OCI-LY7 (cell line): ENCODE data around the gene SPACA7. TPM values are rescaled to one million over a fixed set of nuclear protein-coding genes. Genes with fewer than 3 reads are reported as not detected.
A peak's percentile ranks its signal among the peaks of the same experiment; 100 is the strongest.

Source experiments
- Bru-seq: library from RNA; stranded (reverse); fragments of 400-500 nt; gene quantifications from one replicate; lab custom pipeline; 2021; lab: Mats Ljungman, UMichigan
- BruChase-seq, 2 experiments: library from RNA; stranded (reverse); fragments of 400-500 nt; gene quantifications; one replicate each; lab custom pipeline; 2021; lab: Mats Ljungman, UMichigan
- BruUV-seq: library from RNA; stranded (reverse); fragments of 400-500 nt; replicated peaks from 2 replicates; lab custom pipeline; 2021; lab: Mats Ljungman, UMichigan
- CTCF ChIA-PET: fragments of 300-600 bp; sonication (Branson Sonifier 250); formaldehyde crosslinking; loops from one replicate; lab custom pipeline; 2022; ENCODE audit warnings: antibody characterized with exemption; ENCODE audit not compliant: unreplicated experiment; lab: Charles Lee
- POLR2A ChIA-PET: fragments of 300-600 bp; sonication (Branson Sonifier 250); formaldehyde crosslinking; loops from one replicate; lab custom pipeline; 2022; ENCODE audit warnings: antibody characterized with exemption; lab: Charles Lee
- DNase-seq: peaks from one replicate; pipeline ENCODE4 v3.0.0-alpha.2; 2015; ENCODE audit warnings: low spot score
- H2AFZ ChIP-seq: fragments of 200-600 bp; sonication (generic), shearing (Covaris generic); 2 replicates; pipeline ENCODE4 v1.6.1; 2014; ENCODE audit warnings: mild to moderate bottlenecking, antibody characterized with exemption, low read length, moderate library complexity
- H3K27ac ChIP-seq: fragments of 200-600 bp; sonication (generic); 2 replicates; pipeline ENCODE4 v1.5.1; 2014; ENCODE audit warnings: mixed run types, low read depth, mild to moderate bottlenecking, moderate library complexity, low read length, inconsistent platforms; ENCODE audit not compliant: poor library complexity, severe bottlenecking
- H3K36me3 ChIP-seq: fragments of 200-600 bp; sonication (generic); 2 replicates; pipeline ENCODE4 v1.6.1; 2014; ENCODE audit warnings: mild to moderate bottlenecking, antibody characterized with exemption, low read length, moderate library complexity, mixed read lengths; ENCODE audit not compliant: insufficient read depth
- H3K4me1 ChIP-seq: fragments of 200-600 bp; sonication (generic); 2 replicates; pipeline ENCODE4 v1.5.1; 2014; ENCODE audit warnings: mild to moderate bottlenecking, low read length; ENCODE audit not compliant: insufficient read depth, poor library complexity, severe bottlenecking
- H3K4me2 ChIP-seq: fragments of 200-600 bp; sonication (generic); 2 replicates; pipeline ENCODE4 v1.6.1; 2014; ENCODE audit warnings: mild to moderate bottlenecking, low read length
- H3K4me3 ChIP-seq: fragments of 200-600 bp; sonication (generic); 2 replicates; pipeline ENCODE4 v1.5.1; 2014; ENCODE audit warnings: mild to moderate bottlenecking, low read depth, low read length; ENCODE audit not compliant: poor library complexity, severe bottlenecking
- H3K79me2 ChIP-seq: fragments of 200-600 bp; sonication (generic); 2 replicates; pipeline ENCODE4 v1.6.1; 2016; ENCODE audit warnings: low read depth, mild to moderate bottlenecking, low read length, moderate library complexity, mixed read lengths; ENCODE audit not compliant: insufficient read depth
- H3K9me2 ChIP-seq: fragments of 200-600 bp; sonication (generic); 2 replicates; pipeline ENCODE4 v1.6.1; 2016; ENCODE audit warnings: mild to moderate bottlenecking, low read length, mixed read lengths; ENCODE audit not compliant: insufficient read depth
- H3K9me3 ChIP-seq: fragments of 200-600 bp; sonication (generic); 2 replicates; pipeline ENCODE4 v1.6.1; 2014; ENCODE audit warnings: mild to moderate bottlenecking, mixed run types, low read length, mixed read lengths
- H4K20me1 ChIP-seq: fragments of 200-600 bp; sonication (generic); 2 replicates; pipeline ENCODE4 v1.6.1; 2014; ENCODE audit warnings: mild to moderate bottlenecking, antibody characterized with exemption, low read length, moderate library complexity, mixed read lengths; ENCODE audit not compliant: insufficient read depth
- EZH2phosphoT487 ChIP-seq: fragments of 200-600 bp; sonication (generic); IDR thresholded peaks from 2 replicates; pipeline ENCODE4 v1.6.1; 2018; ENCODE audit warnings: low read depth, borderline replicate concordance, mild to moderate bottlenecking, mixed run types, antibody characterized with exemption, low read length, moderate library complexity, mixed read lengths
- intact Hi-C: fragments of 100-400 bp; cut with micrococcal nuclease; formaldehyde crosslinking; loops from one replicate; pipeline ENCODE4 v1.10.0; 2022; ENCODE audit not compliant: unreplicated experiment
- long read RNA-seq: library from polyadenylated mRNA; stranded (forward); transcript quantifications from one replicate; pipeline ENCODE4 v2.0.0, GENCODE V29; 2022
- total RNA-seq, 2 experiments: library from RNA; depleted of rRNA in 1 of 2; stranded (reverse); fragments of >200 nt in 1 of 2; shearing (Covaris generic) in 1 of 2; gene quantifications; 2 replicates each; pipeline ENCODE4 v1.2.3, GENCODE V29; 2014 to 2022
- TF ChIP-seq, protein P1 (sequence below): fragments of 200-600 bp; sonication (generic); conservative IDR thresholded peaks from 2 replicates; pipeline ENCODE4 v1.5.1; 2014; ENCODE audit warnings: mild to moderate bottlenecking, antibody characterized with exemption, low read length, moderate library complexity, mixed read lengths

The SPACA7 gene, protein sequence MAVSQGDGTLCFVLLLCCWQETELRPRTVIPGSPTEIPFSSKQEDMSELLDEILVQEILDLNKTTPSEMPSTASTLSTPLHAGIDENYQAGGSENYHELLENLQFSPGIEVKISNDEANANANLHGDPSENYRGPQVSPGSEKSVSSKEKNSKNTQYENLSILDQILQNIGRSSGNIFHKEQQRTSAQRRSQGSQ
- total RNA-seq (2014; rRNA removed; shearing (Covaris generic)) (not detected in 2 replicates), total RNA-seq (2022) (not detected in 2 replicates), Bru-seq, nascent RNA (not detected), BruChase-seq, experiment 1, labeled RNA remaining after a 6-hour chase (not detected), BruChase-seq, experiment 2, labeled RNA remaining after a 2-hour chase (percentile 3 among the genes with signal in this experiment)
- long read RNA-seq: 0 reads

DNA sequence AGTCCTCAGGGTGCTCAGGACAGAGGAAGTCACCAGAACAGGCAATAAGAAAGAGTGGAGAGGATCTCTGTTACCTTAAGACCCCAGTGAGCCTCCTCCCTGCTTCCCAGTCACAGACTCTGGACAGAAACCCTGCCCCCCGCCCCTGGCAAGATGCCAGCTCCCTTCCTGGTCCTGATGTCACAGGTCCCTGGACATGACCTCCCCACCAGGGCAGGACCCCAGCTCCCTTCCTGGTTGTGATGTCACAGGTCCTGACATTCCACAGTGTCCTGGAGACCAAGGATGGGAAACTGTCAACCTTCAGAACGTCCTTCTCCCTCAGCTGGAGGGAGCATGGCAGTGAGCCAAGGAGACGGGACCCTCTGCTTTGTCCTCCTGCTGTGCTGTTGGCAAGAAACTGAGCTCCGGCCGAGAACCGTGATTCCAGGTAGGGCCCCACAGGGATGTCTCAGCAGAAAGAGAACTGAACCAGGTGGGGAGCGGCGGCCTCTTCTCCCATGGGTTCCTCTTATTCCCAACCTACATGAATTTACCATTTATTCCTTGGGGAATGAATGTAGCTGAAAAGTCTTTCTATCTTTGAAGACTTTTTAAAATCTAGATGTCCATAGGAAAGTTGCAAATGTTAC, at the start of gene SPACA7:
Gene SPACA7, plus strand, starts transcription at position 306 of the 632 bp plus-strand sequence. Its CDS starts 31 bp downstream, at position 337.
- no peak for DNase-seq
- no peaks in the 10 kb centered on the region for H3K36me3 ChIP-seq
- H4K20me1 ChIP-seq: no peaks in the 10 kb centered on the region
- no peaks in the 10 kb centered on the region for H3K4me1 ChIP-seq
- no peak within 1 kb of the TSS for H3K27ac ChIP-seq
- intact Hi-C loops: no loop called here
- H3K4me3 ChIP-seq: no peak within 1 kb of the TSS
- H3K79me2 ChIP-seq: no peaks in the 10 kb centered on the region
- POLR2A ChIA-PET: no interaction called here
- H3K9me3 ChIP-seq: no peaks in the 10 kb centered on the region
- no peak for TF ChIP-seq EZH2phosphoT487
- TF ChIP-seq, protein P1, sequence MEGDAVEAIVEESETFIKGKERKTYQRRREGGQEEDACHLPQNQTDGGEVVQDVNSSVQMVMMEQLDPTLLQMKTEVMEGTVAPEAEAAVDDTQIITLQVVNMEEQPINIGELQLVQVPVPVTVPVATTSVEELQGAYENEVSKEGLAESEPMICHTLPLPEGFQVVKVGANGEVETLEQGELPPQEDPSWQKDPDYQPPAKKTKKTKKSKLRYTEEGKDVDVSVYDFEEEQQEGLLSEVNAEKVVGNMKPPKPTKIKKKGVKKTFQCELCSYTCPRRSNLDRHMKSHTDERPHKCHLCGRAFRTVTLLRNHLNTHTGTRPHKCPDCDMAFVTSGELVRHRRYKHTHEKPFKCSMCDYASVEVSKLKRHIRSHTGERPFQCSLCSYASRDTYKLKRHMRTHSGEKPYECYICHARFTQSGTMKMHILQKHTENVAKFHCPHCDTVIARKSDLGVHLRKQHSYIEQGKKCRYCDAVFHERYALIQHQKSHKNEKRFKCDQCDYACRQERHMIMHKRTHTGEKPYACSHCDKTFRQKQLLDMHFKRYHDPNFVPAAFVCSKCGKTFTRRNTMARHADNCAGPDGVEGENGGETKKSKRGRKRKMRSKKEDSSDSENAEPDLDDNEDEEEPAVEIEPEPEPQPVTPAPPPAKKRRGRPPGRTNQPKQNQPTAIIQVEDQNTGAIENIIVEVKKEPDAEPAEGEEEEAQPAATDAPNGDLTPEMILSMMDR: no peak
- BruUV-seq: no TSS peak
- no peaks in the 10 kb centered on the region for H3K9me2 ChIP-seq
- no peak within 1 kb of the TSS for H3K4me2 ChIP-seq
- no peak within 1 kb of the TSS for H2AFZ ChIP-seq
- CTCF ChIA-PET: no interaction called here

DNA sequence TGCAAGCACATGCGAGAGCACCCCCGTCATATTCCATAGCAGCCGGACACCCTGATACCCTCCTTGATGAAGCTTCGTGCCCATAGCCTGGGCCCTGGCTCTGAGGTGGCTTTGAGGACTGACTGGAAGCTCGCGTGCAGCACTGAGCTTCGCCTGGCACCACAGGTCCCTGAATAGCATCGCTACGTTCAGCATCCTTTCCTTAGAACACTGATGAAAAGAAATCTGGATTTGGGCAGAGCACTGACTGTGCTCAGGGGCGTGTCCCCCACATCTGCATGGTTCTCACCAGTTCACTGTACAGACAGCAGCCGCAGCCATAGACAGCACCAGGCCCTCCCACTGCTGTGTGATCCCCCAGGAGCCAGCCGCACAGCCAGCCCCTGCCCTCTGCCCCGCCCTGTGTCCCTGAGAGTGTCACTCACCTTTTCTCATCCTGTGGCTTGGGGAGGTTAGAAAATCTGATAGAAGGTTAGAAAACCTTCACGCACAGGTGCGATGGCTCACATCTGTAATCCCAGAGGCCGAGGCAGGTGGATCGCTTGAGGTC, 49.3 kb upstream of the SPACA7 start:
- DNase-seq: no peak
- ChIA-PET CTCF (no interaction called here), POLR2A (no interaction called here)
- intact Hi-C loops: no loop called here
- no peaks in the 10 kb centered on the region for H3K9me3 ChIP-seq
- H3K36me3 ChIP-seq: no peaks in the 10 kb centered on the region
- no peaks in the 10 kb centered on the region for H3K9me2 ChIP-seq
- H3K4me2 ChIP-seq: no peak overlapping the region
- TF ChIP-seq, protein P1: no peak
- no peak for TF ChIP-seq EZH2phosphoT487
- no peaks in the 10 kb centered on the region for H4K20me1 ChIP-seq
- no peaks in the 10 kb centered on the region for H3K4me1 ChIP-seq
- no peak overlapping the region for H3K27ac ChIP-seq
- no peaks in the 10 kb centered on the region for H3K79me2 ChIP-seq
- BruUV-seq: no TSS peak
- H3K4me3 ChIP-seq: no peak overlapping the region
- no peak overlapping the region for H2AFZ ChIP-seq
